WERI-Rb-1 (cell line): ENCODE measurements around the gene HPCAL1.

Experiments
- DNase-seq: peaks from one replicate; pipeline ENCODE4 v3.0.0-alpha.2; 2020
- H3K27ac ChIP-seq: fragments of 250-450 bp; sonication (Bioruptor Pico); 2 replicates; pipeline ENCODE4 v1.5.1; 2020; ENCODE audit warnings: mild to moderate bottlenecking, moderate library complexity
- H3K27me3 ChIP-seq: fragments of 250-450 bp; sonication (Bioruptor Pico); 2 replicates; pipeline ENCODE4 v1.5.1; 2021; ENCODE audit warnings: mild to moderate bottlenecking, low read depth, moderate library complexity; ENCODE audit not compliant: insufficient read depth, severe bottlenecking
- H3K36me3 ChIP-seq: fragments of 250-450 bp; sonication (Bioruptor Pico); 2 replicates; pipeline ENCODE4 v1.5.1; 2020; ENCODE audit warnings: mild to moderate bottlenecking, moderate library complexity
- H3K4me3 ChIP-seq: 2 replicates; pipeline ENCODE4 v1.5.1; 2011; ENCODE audit warnings: low read depth, mild to moderate bottlenecking, control low read depth, low read length
- H3K9me3 ChIP-seq: fragments of 250-450 bp; sonication (Bioruptor Pico); 2 replicates; pipeline ENCODE4 v1.5.1; 2021; ENCODE audit warnings: mild to moderate bottlenecking, moderate library complexity; ENCODE audit not compliant: severe bottlenecking
- TF ChIP-seq, protein P1 (sequence below): IDR thresholded peaks from 2 replicates; pipeline ENCODE4 v1.5.1; 2011; ENCODE audit warnings: low read depth, mild to moderate bottlenecking, control low read depth, inconsistent platforms, low read length

Gene HPCAL1

DNA sequence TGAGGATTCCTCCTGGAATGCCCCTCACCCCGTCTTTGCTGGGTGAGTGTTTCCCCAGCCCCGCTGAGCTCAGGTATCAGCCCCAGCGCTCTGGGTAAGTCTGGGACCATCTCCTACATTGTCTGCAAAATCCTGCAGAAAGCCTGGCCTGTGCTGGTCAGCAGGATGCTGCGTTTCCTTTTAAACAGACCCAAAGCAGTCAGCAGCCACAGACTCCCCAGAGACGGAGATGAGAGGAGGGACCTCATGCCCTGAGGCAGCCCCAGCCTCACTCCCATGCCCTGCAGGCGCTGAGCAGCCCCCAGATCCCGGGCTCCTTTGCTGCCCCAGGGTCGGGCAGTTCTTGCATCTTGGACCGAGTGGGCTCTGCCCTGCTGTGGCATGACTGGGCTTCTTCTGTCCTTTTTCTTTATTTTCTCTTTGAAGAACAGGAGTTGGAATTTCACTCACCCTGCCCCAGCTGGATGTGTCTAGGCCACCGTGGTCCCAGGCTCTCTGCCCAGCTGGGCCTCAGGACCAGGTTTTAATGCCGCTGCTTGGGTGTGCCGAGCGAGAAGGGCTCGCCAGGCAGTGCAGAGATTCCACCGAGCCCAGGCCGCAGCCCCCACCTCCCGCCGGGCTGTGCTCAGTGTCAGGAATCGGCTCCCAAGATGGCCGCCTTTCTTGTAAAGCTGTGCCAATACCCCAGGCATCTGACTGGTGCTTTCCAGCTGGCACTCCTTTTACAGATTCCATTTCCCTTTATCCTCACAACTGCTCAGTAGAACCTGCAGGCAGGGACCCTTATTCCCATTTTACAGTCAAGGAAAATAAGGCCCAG is 101.8 kb downstream of the HPCAL1 start:
- no peak overlapping the region for H3K27ac ChIP-seq
- no peak for DNase-seq
- peaks cover 2% of the 10 kb centered on the region for H3K9me3 ChIP-seq
- H3K36me3 ChIP-seq = peaks cover 3% of the 10 kb centered on the region; the same call in 1 of the 2 replicates
- no peak overlapping the region for H3K4me3 ChIP-seq
- TF ChIP-seq, protein P1, sequence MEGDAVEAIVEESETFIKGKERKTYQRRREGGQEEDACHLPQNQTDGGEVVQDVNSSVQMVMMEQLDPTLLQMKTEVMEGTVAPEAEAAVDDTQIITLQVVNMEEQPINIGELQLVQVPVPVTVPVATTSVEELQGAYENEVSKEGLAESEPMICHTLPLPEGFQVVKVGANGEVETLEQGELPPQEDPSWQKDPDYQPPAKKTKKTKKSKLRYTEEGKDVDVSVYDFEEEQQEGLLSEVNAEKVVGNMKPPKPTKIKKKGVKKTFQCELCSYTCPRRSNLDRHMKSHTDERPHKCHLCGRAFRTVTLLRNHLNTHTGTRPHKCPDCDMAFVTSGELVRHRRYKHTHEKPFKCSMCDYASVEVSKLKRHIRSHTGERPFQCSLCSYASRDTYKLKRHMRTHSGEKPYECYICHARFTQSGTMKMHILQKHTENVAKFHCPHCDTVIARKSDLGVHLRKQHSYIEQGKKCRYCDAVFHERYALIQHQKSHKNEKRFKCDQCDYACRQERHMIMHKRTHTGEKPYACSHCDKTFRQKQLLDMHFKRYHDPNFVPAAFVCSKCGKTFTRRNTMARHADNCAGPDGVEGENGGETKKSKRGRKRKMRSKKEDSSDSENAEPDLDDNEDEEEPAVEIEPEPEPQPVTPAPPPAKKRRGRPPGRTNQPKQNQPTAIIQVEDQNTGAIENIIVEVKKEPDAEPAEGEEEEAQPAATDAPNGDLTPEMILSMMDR = no peak
- no peaks in the 10 kb centered on the region for H3K27me3 ChIP-seq

DNA sequence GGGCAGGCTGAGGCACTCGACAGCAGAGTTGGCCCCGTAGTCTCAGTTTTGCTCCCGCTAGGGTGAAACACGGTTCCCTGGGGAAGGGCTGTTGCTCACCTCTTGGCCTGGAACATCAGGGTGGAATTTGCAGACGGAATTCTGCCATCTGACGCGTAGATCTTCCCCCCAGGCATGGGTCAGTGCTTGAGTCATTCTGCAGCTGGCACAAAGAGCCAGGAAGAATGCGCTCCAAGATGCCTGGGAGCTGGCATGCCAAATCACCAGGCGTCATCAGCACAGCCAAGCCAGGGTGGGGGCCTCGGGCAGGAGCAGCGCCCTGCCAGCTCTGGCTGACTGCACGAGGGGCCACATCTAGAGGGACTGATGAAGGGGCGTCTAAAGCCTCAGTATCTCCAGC is 102.7 kb downstream of the HPCAL1 start:
- H3K4me3 ChIP-seq = no peak overlapping the region
- H3K9me3 ChIP-seq = no peaks in the 10 kb centered on the region
- no peaks in the 10 kb centered on the region for H3K36me3 ChIP-seq
- DNase-seq = no peak
- TF ChIP-seq, protein P1 = no peak
- H3K27me3 ChIP-seq = no peaks in the 10 kb centered on the region
- no peak overlapping the region for H3K27ac ChIP-seq

DNA sequence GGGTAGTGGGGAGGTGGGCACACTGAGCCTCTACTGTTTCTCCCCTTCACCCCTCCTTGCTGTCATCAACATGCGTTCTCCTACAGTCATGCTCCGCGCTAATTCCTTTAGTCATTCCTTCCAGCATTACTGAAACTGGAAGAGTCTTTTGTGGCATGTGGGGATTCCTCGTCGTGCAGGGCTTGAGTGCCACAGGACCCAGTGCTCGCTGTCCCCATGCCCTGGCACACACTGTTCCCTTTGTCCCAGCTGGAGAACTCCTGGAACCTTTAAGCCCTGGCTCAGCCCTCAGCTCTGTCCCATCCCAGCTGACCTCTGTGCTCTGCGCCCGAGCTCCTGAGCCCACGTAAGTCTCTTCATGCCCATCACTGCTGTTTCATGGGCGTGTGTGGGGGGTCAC is 103.3 kb downstream of the HPCAL1 start:
- Histone ChIP-seq H3K9me3 (no peaks in the 10 kb centered on the region), H3K27me3 (no peaks in the 10 kb centered on the region), H3K27ac (no peak overlapping the region), H3K4me3 (no peak overlapping the region), H3K36me3 (no peaks in the 10 kb centered on the region)
- no peak for DNase-seq
- TF ChIP-seq, protein P1 = no peak

DNA sequence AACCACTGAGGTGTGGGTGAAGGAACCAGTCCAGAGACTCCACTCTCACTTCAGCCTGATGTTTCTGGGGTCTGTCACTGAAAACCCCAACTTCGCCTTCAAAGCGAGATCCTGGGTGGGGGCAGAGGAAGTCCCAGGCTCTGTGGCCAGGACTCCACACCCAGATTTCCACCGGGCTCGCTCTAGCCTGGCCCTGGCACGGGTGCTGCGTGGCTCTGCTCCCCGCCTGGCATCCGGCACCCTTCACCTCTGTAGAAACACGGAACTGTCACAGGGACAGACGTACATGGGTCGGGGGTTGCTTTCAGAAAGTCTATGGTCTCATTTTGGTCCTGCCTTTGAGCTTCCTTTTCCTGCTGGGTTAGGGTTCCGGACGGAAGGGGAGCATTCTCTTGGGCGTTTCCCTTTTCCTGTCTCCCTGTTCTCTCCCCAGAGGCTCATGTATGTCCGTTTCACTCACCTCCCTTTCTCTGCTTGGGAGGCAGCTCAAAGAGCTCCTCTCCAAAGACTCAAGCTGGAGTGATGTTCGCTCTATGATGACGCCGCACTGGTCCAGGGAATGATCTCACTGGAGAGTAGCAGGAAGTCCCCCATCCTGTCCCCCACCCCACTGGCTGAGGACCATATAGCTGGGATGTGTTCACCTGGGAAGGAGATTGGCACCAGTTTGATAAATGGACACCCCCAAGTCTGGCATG is 103.9 kb downstream of the HPCAL1 start:
- Histone ChIP-seq H3K27ac (no peak overlapping the region), H3K9me3 (no peaks in the 10 kb centered on the region), H3K27me3 (no peaks in the 10 kb centered on the region), H3K4me3 (no peak overlapping the region), H3K36me3 (no peaks in the 10 kb centered on the region)
- no peak for DNase-seq
- TF ChIP-seq, protein P1 = no peak

DNA sequence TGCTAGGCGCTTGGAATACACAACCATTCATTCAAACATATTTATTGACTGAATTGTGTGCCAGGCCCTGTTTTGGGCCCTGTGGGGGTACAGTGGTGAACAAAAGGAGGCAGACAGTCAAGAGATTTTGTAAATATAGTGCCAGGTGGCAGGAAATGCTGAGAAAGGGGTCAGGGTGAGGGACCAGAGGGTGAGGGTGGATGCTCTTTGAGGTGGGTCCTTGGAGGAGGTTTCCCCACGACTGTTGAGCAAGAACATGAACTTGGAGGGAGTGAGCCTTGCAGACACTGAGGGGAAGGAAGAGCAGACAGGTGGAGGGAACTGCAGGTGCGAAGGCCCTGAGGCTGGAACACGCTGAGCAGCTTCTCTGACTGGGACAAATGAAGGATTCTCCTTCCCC is 104.7 kb downstream of the HPCAL1 start:
- DNase-seq = no peak
- Histone ChIP-seq H3K9me3 (peaks cover 4% of the 10 kb centered on the region), H3K27ac (no peak overlapping the region), H3K4me3 (no peak overlapping the region), H3K27me3 (no peaks in the 10 kb centered on the region), H3K36me3 (no peaks in the 10 kb centered on the region; the same call in 1 of the 2 replicates)
- TF ChIP-seq, protein P1 = no peak
